Esophagus squamous epithelium (tissue), 5 donors: Measurements from ENCODE around the gene FNDC5. TPM values are rescaled to one million over a fixed set of nuclear protein-coding genes. Genes with fewer than 3 reads are reported as not detected.

ENCODE experiments used
- DNase-seq: peaks from one replicate; lab custom pipeline; 2025; lab: John Stamatoyannopoulos, UW
- H3K27ac ChIP-seq, 4 donors: fragments of 200-600 bp; sonication (generic); one replicate each; pipeline ENCODE4 v1.5.1; 2016 to 2019; ENCODE audit warnings: mild to moderate bottlenecking in 1 of 4
- H3K27me3 ChIP-seq, 4 donors: fragments of 200-600 bp; sonication (generic); 1 replicate in 3 of 4; 2 replicates in 1 of 4; pipeline versions ENCODE4 v1.5.1 to v1.6.0; 2017 to 2021; ENCODE audit warnings: antibody characterized with exemption in 1 of 4
- H3K36me3 ChIP-seq, 3 donors: fragments of 200-600 bp; sonication (generic); one replicate each; pipeline ENCODE4 v1.5.1; 2016 to 2019
- H3K4me1 ChIP-seq, 3 donors: fragments of 200-600 bp; sonication (generic); one replicate each; pipeline ENCODE4 v1.5.1; 2017 to 2019
- H3K4me3 ChIP-seq, 4 donors: fragments of 200-600 bp; sonication (generic); 1 replicate in 3 of 4; 2 replicates in 1 of 4; pipeline ENCODE4 v1.5.1; 2016 to 2019; ENCODE audit warnings: mild to moderate bottlenecking in 2 of 4, moderate library complexity in 1 of 4
- H3K9me3 ChIP-seq, 3 donors: fragments of 200-600 bp; sonication (generic); one replicate each; pipeline ENCODE4 v1.5.1; 2016 to 2019
- POLR2A ChIP-seq, 4 donors: fragments of 450-650 bp; IDR thresholded peaks; one replicate each; pipeline ENCODE4 v1.6.1; 2017; ENCODE audit warnings: antibody characterized with exemption in 4 of 4, mild to moderate bottlenecking in 4 of 4, moderate library complexity in 3 of 4
- WGBS, 2 donors: methylation state at CpG; one replicate each; pipeline ENCODE4 v1.1.5; 2018; 5-methylcytosine and 5-hydroxymethylcytosine counted together
- intact Hi-C: fragments of 100-400 bp; cut with DNase I; formaldehyde crosslinking; loops from one replicate; pipeline ENCODE4 v1.15.0; 2022
- total RNA-seq, 4 donors: library from RNA; depleted of rRNA; stranded (reverse); fragments of >200 nt; gene quantifications; one replicate each; pipeline ENCODE4 v1.1.0, GENCODE V29; 2016
- TF ChIP-seq, protein P1 (sequence below), 6 experiments: fragments of 450-650 bp in 4 of 6; fragments of 200-600 bp in 2 of 6; sonication (generic) in 2 of 6; IDR thresholded peaks; one replicate each; pipeline ENCODE4 v1.5.1; 2016 to 2019; ENCODE audit warnings: antibody characterized with exemption in 6 of 6, mild to moderate bottlenecking in 4 of 6, moderate library complexity in 4 of 6
- donor health status: DM: yes; HTN: yes; CAD: no.

FNDC5 gene
- total RNA-seq, 4 donors from 2014 or later, result 0.44 to 0.76 TPM; not detected in 2

DNA sequence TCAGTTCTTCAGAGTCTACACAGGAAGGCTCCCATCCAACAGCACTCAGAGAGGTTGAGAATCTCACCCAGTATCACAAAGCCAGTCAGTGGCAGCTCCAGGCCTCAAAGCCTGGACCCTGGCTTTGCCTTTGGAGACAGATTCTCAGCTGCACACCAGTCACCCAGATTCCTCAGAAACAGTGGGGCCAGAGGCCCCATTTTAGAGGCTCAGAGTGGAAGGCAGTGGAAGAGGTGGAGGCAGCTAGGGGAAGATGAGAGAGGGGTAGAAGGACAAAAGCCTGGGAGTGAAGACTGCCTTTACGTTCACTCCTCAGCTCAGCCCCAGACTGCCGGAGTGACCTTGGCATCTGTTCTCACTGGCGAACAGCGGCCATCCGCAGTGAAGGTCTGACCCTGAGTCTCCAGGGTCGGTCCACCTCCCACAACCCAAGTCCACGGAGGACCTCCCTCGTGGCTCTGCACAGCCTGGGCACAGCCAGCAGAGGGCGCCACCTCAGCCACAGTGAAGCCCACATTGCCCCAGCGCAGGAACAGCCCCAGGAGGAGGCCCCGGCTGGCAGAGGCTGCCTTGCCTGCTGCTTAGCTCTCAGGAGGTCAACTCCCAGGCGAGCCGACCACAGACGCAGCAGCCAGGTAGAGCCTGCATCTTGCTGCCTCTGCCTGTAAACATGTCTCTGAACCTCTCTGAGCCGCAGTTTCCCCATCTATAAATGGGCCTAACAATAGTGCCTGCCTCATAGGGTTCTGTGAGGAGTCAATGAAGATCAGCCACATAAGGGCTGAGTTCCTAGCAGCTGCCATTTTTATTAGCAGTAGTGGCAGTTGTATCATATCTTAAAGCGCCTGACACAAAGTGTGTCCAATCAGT, 5.9 kb upstream of the FNDC5 start:
- H3K36me3 ChIP-seq, result no peaks in the 10 kb centered on the region
- no peaks in the 10 kb centered on the region for H3K9me3 ChIP-seq
- WGBS, 2 donors, result 64 to 81% methylated on average over 4 to 6 of the region's 16 CpGs
- TF ChIP-seq POLR2A (IDR thresholded peaks at IDR 0.05), result no peak
- TF ChIP-seq, protein P1, sequence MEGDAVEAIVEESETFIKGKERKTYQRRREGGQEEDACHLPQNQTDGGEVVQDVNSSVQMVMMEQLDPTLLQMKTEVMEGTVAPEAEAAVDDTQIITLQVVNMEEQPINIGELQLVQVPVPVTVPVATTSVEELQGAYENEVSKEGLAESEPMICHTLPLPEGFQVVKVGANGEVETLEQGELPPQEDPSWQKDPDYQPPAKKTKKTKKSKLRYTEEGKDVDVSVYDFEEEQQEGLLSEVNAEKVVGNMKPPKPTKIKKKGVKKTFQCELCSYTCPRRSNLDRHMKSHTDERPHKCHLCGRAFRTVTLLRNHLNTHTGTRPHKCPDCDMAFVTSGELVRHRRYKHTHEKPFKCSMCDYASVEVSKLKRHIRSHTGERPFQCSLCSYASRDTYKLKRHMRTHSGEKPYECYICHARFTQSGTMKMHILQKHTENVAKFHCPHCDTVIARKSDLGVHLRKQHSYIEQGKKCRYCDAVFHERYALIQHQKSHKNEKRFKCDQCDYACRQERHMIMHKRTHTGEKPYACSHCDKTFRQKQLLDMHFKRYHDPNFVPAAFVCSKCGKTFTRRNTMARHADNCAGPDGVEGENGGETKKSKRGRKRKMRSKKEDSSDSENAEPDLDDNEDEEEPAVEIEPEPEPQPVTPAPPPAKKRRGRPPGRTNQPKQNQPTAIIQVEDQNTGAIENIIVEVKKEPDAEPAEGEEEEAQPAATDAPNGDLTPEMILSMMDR (IDR thresholded peaks at IDR 0.05), result peak; percentile 69 to 88 (median 80)
- peaks cover 5 to 28% (median 6%) of the 10 kb centered on the region in 3 donors for H3K4me1 ChIP-seq
- H3K4me3 ChIP-seq, result no peak overlapping the region
- no peak overlapping the region for H3K27ac ChIP-seq
- peaks cover 0 to 59% (median 0%) of the 10 kb centered on the region in 4 donors for H3K27me3 ChIP-seq
- DNase-seq, result no peak
- intact Hi-C loops, result loop anchor here (10.0 kb wide), 1 partner anchor 162 kb away; no protein-coding TSS in a partner anchor

DNA sequence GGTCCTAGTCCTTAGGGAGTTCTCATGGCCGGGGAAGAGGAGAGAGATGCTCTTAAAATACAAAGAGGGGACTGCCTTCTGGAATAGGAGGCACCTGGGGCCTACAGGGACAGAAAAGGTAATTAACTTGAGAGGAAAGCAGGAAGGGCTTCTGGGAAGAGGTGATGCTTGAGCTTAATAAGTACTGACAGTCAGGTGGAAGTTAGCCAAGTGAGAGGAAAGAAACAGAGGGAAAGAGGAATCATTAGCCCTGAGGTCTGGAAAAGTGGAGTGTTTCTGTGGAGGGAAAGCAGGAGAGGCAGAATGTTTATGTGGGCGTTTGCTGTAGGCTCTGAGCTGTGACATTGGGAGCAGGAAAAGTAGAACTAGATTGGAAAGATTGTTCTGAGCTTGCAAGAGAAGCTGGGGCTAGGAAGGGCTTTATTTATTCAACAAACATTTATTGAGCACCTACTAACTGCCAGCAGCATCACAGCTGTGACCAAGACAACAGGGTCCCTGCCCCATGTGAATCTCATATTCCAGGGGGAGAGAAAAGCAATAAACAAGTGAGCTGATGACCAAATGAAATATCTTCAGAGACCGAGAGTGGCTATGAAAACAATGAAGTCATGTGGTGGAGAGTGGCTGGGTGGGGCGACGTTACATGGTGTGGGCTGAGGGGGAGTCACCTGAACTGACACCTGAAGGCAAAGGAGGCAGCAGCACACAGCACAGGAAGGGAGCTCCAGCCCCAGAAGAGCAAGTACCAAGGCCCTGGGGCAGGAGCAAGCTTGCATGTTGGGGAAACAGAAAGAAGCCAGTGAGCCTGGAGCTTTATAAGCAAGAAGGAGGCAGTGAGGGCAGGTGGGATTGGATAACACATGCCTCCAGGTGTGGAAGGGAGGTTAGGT, 4.4 kb upstream of the FNDC5 start:
- H3K4me3 ChIP-seq, result no peak overlapping the region
- 43 to 69% methylated on average over 5 of the region's 5 CpGs for WGBS, 2 donors
- H3K36me3 ChIP-seq, result no peaks in the 10 kb centered on the region
- H3K9me3 ChIP-seq, result no peaks in the 10 kb centered on the region
- peaks cover 10 to 38% (median 14%) of the 10 kb centered on the region in 3 donors for H3K4me1 ChIP-seq
- no peak for DNase-seq
- intact Hi-C loops, result loop anchor here (10.0 kb wide), 1 partner anchor 160 kb away; no protein-coding TSS in a partner anchor
- H3K27ac ChIP-seq, result no peak overlapping the region
- no peak for TF ChIP-seq POLR2A (IDR thresholded peaks at IDR 0.05)
- TF ChIP-seq, protein P1 (IDR thresholded peaks at IDR 0.05), result no peak
- H3K27me3 ChIP-seq, result peaks cover 0 to 72% (median 3%) of the 10 kb centered on the region in 4 donors

DNA sequence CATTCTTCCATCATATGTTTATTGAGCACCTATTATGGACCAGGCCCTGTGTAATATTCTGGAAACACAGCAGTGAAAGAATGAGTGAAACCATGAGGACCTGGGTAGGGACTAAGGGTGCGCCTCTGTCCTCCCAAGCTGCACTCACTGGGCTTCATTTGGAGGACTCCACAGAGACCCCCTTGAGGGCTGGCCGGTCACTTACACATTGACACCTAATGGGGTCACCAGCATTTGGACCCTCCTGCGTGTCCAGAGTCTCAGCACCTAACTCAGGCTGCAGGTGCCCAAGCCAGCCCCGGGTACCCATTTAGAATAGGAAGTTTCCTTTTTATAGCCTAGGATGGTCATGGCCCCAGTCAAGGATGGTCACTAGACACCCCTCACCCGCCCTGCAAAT, 2.8 kb upstream of the FNDC5 start:
- no peak overlapping the region for H3K27ac ChIP-seq
- 68 to 76% methylated on average over 4 to 5 of the region's 5 CpGs for WGBS, 2 donors
- peaks cover 0 to 75% (median 4%) of the 10 kb centered on the region in 4 donors for H3K27me3 ChIP-seq
- H3K4me3 ChIP-seq, result no peak overlapping the region
- no peaks in the 10 kb centered on the region for H3K9me3 ChIP-seq
- peaks cover 10 to 42% (median 16%) of the 10 kb centered on the region in 3 donors for H3K4me1 ChIP-seq
- no peaks in the 10 kb centered on the region for H3K36me3 ChIP-seq
- intact Hi-C loops, result loop anchor here (10.0 kb wide), 1 partner anchor 159 kb away; no protein-coding TSS in a partner anchor
- DNase-seq, result no peak
- TF ChIP-seq, protein P1 (IDR thresholded peaks at IDR 0.05), result no peak
- TF ChIP-seq POLR2A (IDR thresholded peaks at IDR 0.05), result no peak

DNA sequence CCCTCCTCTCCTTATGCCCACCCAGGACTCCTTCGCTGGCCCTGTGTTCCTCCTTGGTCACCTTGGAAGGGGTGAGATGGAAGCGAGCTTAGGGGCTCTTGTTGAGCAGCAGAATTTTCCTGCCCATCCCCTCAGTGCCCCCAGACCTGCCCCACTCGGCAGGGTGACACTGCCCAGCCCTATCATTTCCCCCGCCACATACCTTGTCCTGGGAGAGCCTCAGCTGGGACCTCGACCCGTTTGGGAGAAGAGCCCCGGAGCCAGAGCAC, 1.4 kb upstream of the FNDC5 start:
- DNase-seq, result no peak
- Histone ChIP-seq H3K36me3 (peaks cover 0 to 6% (median 0%) of the 10 kb centered on the region in 3 donors), H3K4me3 (peak overlapping the region in 1 of 4 donors; percentile 15), H3K27me3 (peaks cover 0 to 63% (median 4%) of the 10 kb centered on the region in 4 donors), H3K27ac (no peak overlapping the region), H3K9me3 (no peaks in the 10 kb centered on the region), H3K4me1 (peaks cover 10 to 33% (median 13%) of the 10 kb centered on the region in 3 donors)
- 44 to 53% methylated on average over 5 to 6 of the region's 7 CpGs for WGBS, 2 donors
- intact Hi-C loops, result loop anchor here (10.0 kb wide), 1 partner anchor 157 kb away; no protein-coding TSS in a partner anchor
- TF ChIP-seq POLR2A (IDR thresholded peaks at IDR 0.05), result no peak
- TF ChIP-seq, protein P1 (IDR thresholded peaks at IDR 0.05), result no peak
